GM19193 (cell line): Measurements from ENCODE around the gene CCDC171.

Experiments
- POLR2A ChIP-seq: IDR thresholded peaks from 4 replicates; pipeline ENCODE4 v1.6.1; 2011; ENCODE audit not compliant: insufficient read depth, insufficient read length; ENCODE audit errors: extremely low read depth

Gene CCDC171

GRCh38 chr9:15717290-15717967, 164.6 kb downstream of the CCDC171 start:
- TF ChIP-seq POLR2A: no peak

GRCh38 chr9:15718423-15718822, 165.6 kb downstream of the CCDC171 start:
- no peak for TF ChIP-seq POLR2A

GRCh38 chr9:15720861-15721260, 168.0 kb downstream of the CCDC171 start:
- TF ChIP-seq POLR2A: no peak

- TF ChIP-seq POLR2A: no peak
Observed at GRCh38 chr9:15722888-15723287, 170.0 kb downstream of the CCDC171 start.

- TF ChIP-seq POLR2A: no peak
Observed at GRCh38 chr9:15724016-15724415, 171.2 kb downstream of the CCDC171 start.

GRCh38 chr9:15724612-15725011, 171.8 kb downstream of the CCDC171 start:
- TF ChIP-seq POLR2A: no peak

- TF ChIP-seq POLR2A: no peak
Observed at GRCh38 chr9:15725953-15726352, 173.1 kb downstream of the CCDC171 start.

GRCh38 chr9:15729507-15729906, 176.7 kb downstream of the CCDC171 start:
- no peak for TF ChIP-seq POLR2A

- TF ChIP-seq POLR2A: no peak
Observed at GRCh38 chr9:15735083-15735857, 182.4 kb downstream of the CCDC171 start.

- TF ChIP-seq POLR2A: no peak
Observed at GRCh38 chr9:15736569-15736968, 183.7 kb downstream of the CCDC171 start.

GRCh38 chr9:15738011-15738410, 185.2 kb downstream of the CCDC171 start:
- no peak for TF ChIP-seq POLR2A

- no peak for TF ChIP-seq POLR2A
Observed at GRCh38 chr9:15741015-15741414, 188.2 kb downstream of the CCDC171 start.

GRCh38 chr9:15743512-15743911, 190.7 kb downstream of the CCDC171 start:
- no peak for TF ChIP-seq POLR2A

- no peak for TF ChIP-seq POLR2A
Observed at GRCh38 chr9:15744196-15744595, 191.4 kb downstream of the CCDC171 start.

GRCh38 chr9:15746905-15747304, 194.1 kb downstream of the CCDC171 start:
- no peak for TF ChIP-seq POLR2A

GRCh38 chr9:15755660-15756059, 202.8 kb downstream of the CCDC171 start:
- TF ChIP-seq POLR2A: no peak

- TF ChIP-seq POLR2A: no peak
Observed at GRCh38 chr9:15761551-15761950, 208.7 kb downstream of the CCDC171 start.

- no peak for TF ChIP-seq POLR2A
Observed at GRCh38 chr9:15763371-15763770, 210.5 kb downstream of the CCDC171 start.
